Tibial nerve (tissue), 4 donors: ENCODE data around the gene SLC35A3.

Experiments
- EP300 ChIP-seq, 2 donors: sonication (generic); formaldehyde crosslinking; IDR thresholded peaks; one replicate each; pipeline ENCODE4 v1.6.1; 2017; ENCODE audit warnings: antibody characterized with exemption in 2 of 2, mild to moderate bottlenecking in 1 of 2
- POLR2A ChIP-seq, 2 donors: fragments of 450-650 bp; IDR thresholded peaks; one replicate each; pipeline ENCODE4 v1.6.1; 2017; ENCODE audit warnings: antibody characterized with exemption in 2 of 2, mild to moderate bottlenecking in 2 of 2, moderate library complexity in 2 of 2
- TF ChIP-seq, protein P1 (sequence below), 5 experiments: fragments of 200-600 bp in 3 of 5; fragments of 450-650 bp in 2 of 5; sonication (generic) in 3 of 5; IDR thresholded peaks; one replicate each; pipeline ENCODE4 v1.5.1; 2016 to 2019; ENCODE audit warnings: antibody characterized with exemption in 5 of 5, mild to moderate bottlenecking in 3 of 5, moderate library complexity in 2 of 5

DNA sequence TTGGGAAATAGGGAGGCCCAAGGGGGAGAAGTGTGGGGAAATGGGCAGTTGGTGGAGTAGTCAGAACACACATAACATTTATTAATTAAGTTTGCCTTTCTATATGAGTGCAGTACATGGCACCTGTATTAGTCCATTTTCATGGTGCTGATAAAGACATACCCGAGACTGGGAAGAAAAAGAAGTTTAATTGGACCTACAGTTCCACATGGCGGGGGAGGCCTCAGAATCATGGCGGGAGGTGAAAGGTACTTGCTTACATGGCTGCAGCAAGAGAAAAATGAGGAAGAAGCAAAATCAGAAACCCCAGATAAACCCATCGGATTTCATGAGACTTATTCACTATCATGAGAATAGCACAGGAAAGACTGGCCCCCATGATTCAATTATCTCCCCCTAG lies 1.6 kb upstream of the SLC35A3 start:
- TF ChIP-seq, protein P1, sequence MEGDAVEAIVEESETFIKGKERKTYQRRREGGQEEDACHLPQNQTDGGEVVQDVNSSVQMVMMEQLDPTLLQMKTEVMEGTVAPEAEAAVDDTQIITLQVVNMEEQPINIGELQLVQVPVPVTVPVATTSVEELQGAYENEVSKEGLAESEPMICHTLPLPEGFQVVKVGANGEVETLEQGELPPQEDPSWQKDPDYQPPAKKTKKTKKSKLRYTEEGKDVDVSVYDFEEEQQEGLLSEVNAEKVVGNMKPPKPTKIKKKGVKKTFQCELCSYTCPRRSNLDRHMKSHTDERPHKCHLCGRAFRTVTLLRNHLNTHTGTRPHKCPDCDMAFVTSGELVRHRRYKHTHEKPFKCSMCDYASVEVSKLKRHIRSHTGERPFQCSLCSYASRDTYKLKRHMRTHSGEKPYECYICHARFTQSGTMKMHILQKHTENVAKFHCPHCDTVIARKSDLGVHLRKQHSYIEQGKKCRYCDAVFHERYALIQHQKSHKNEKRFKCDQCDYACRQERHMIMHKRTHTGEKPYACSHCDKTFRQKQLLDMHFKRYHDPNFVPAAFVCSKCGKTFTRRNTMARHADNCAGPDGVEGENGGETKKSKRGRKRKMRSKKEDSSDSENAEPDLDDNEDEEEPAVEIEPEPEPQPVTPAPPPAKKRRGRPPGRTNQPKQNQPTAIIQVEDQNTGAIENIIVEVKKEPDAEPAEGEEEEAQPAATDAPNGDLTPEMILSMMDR (IDR thresholded peaks at IDR 0.05), result no peak
- TF ChIP-seq POLR2A (IDR thresholded peaks at IDR 0.05) (no peak), EP300 (IDR thresholded peaks at IDR 0.05) (no peak)
